Measurements from ENCODE around the gene KDM4E. TPM values are rescaled to one million over a fixed set of nuclear protein-coding genes. Genes with fewer than 3 reads are reported as not detected.

KDM4E gene
- total RNA-seq, 4 donors from 2014 or later, result not detected

- in situ Hi-C loops (cut with MboI; ENCODE audit: low pct_ligation_motif_present in 1 of 4, low pct_unique_long_range_greater_than_20kb in 1 of 4, low sequenced_read_pairs in 3 of 4), result loop anchor here in 2 of 4 donors (10.0 kb wide), 3 partner anchors 70 to 690 kb away; no protein-coding TSS in a partner anchor
- Histone ChIP-seq H3K9me3 (no peaks in the 10 kb centered on the region), H3K4me3 (no peak overlapping the region), H3K27ac (peak overlapping the region in 1 of 4 donors; percentile 31), H3K4me1 (peaks cover 5 to 24% (median 13%) of the 10 kb centered on the region in 4 donors), H3K36me3 (no peaks in the 10 kb centered on the region), H3K27me3 (no peaks in the 10 kb centered on the region)
- WGBS, 2 donors (ENCODE audit: low coverage in 1 of 2), result 36 to 45% methylated on average over 6 to 8 of the region's 8 CpGs
- intact Hi-C loops (cut with DNase I; ENCODE audit: low total_unique reads), result loop anchor here (5.0 to 10.0 kb wide), 2 partner anchors 690 to 1457 kb away; no protein-coding TSS in a partner anchor
- TF ChIP-seq POLR2AphosphoS5 (IDR thresholded peaks at IDR 0.05) (no peak), POLR2A (IDR thresholded peaks at IDR 0.05) (no peak), EP300 (IDR thresholded peaks at IDR 0.05; ENCODE audit: low read depth) (no peak), CTCF (IDR thresholded peaks at IDR 0.05) (no peak)
- DNase-seq, result peak; percentile 82
These were observed 49.9 kb downstream of the KDM4E start for GRCh38 chr11:95074792-95075563.

- TF ChIP-seq EP300 (IDR thresholded peaks at IDR 0.05; ENCODE audit: low read depth) (no peak), CTCF (IDR thresholded peaks at IDR 0.05) (no peak), POLR2AphosphoS5 (IDR thresholded peaks at IDR 0.05) (no peak), POLR2A (IDR thresholded peaks at IDR 0.05) (no peak)
- intact Hi-C loops (cut with DNase I; ENCODE audit: low total_unique reads), result loop anchor here (5.0 to 10.0 kb wide), 2 partner anchors 688 to 1456 kb away; no protein-coding TSS in a partner anchor
- in situ Hi-C loops (cut with MboI; ENCODE audit: low pct_ligation_motif_present in 1 of 4, low pct_unique_long_range_greater_than_20kb in 1 of 4, low sequenced_read_pairs in 3 of 4), result loop anchor here in 2 of 4 donors (10.0 kb wide), 3 partner anchors 68 to 688 kb away; no protein-coding TSS in a partner anchor
- 11 to 20% methylated on average over 1 of the region's 1 CpG for WGBS, 2 donors (ENCODE audit: low coverage in 1 of 2)
- no peak overlapping the region for H3K27ac ChIP-seq
- H3K4me1 ChIP-seq, result peaks cover 5 to 23% (median 12%) of the 10 kb centered on the region in 4 donors
- no peaks in the 10 kb centered on the region for H3K9me3 ChIP-seq
- no peaks in the 10 kb centered on the region for H3K27me3 ChIP-seq
- H3K36me3 ChIP-seq, result no peaks in the 10 kb centered on the region
- no peak overlapping the region for H3K4me3 ChIP-seq
- DNase-seq, result no peak
These were observed 51.4 kb downstream of the KDM4E start for GRCh38 chr11:95076416-95076815.

GRCh38 chr11:95076981-95077380 lies 51.9 kb downstream of the KDM4E start:
- no peak for DNase-seq
- intact Hi-C loops (cut with DNase I; ENCODE audit: low total_unique reads) (loop anchor here (5.0 to 10.0 kb wide), 2 partner anchors 688 to 1455 kb away; no protein-coding TSS in a partner anchor), in situ Hi-C loops (cut with MboI; ENCODE audit: low pct_ligation_motif_present in 1 of 4, low pct_unique_long_range_greater_than_20kb in 1 of 4, low sequenced_read_pairs in 3 of 4) (loop anchor here in 2 of 4 donors (10.0 kb wide), 3 partner anchors 68 to 688 kb away; no protein-coding TSS in a partner anchor)
- Histone ChIP-seq H3K27me3 (no peaks in the 10 kb centered on the region), H3K27ac (no peak overlapping the region), H3K4me1 (peaks cover 5 to 23% (median 12%) of the 10 kb centered on the region in 4 donors), H3K9me3 (no peaks in the 10 kb centered on the region), H3K4me3 (no peak overlapping the region), H3K36me3 (no peaks in the 10 kb centered on the region)
- TF ChIP-seq EP300 (IDR thresholded peaks at IDR 0.05; ENCODE audit: low read depth) (no peak), POLR2AphosphoS5 (IDR thresholded peaks at IDR 0.05) (no peak), CTCF (IDR thresholded peaks at IDR 0.05) (no peak), POLR2A (IDR thresholded peaks at IDR 0.05) (no peak)

Other genes starting within 250 kb of the KDM4E start
- gene CWC15, start 51.7 kb upstream of the KDM4E start, total RNA-seq, result 10 to 100 TPM; 26.2 to 55.9 (median 46.2) TPM
- 1 to 10 TPM in 1 of 4 donors, under 1 TPM in 2, not detected in 1; 0.27 to 3.0 (median 0.32) TPM for gene KDM4D, start 51.5 kb upstream of the KDM4E start, total RNA-seq
- not detected for gene KDM4F, start 24.2 kb downstream of the KDM4E start, total RNA-seq
- gene SRSF8, start 41.7 kb downstream of the KDM4E start, total RNA-seq, result 10 to 100 TPM; 28.5 to 37.8 (median 33.3) TPM
- gene ENDOD1, start 64.6 kb downstream of the KDM4E start, total RNA-seq, result 10 to 100 TPM; 36.4 to 86.2 (median 73.2) TPM
- 10 to 100 TPM in 3 of 4 donors, 1 to 10 TPM in 1; 3.4 to 16.8 (median 11.0) TPM for gene SESN3, start 205.9 kb downstream of the KDM4E start, total RNA-seq

Data from transverse colon (tissue), 4 donors.